A673 (cell line): ENCODE results near the gene CRIP3. TPM values are rescaled to one million over a fixed set of nuclear protein-coding genes. Genes with fewer than 3 reads are reported as not detected.
A peak's percentile ranks its signal among the peaks of the same experiment; 100 is the strongest.
"Not testable (repeated sequence)": the region's sequence is repeated elsewhere in the genome, so short reads cannot be mapped to it uniquely, and the experiment has no call there.

Experiments
- Bru-seq: library from RNA; stranded (reverse); fragments of 400-500 nt; gene quantifications from one replicate; lab custom pipeline; 2021; lab: Mats Ljungman, UMichigan
- BruChase-seq, 2 experiments: library from RNA; stranded (reverse); fragments of 400-500 nt; gene quantifications; one replicate each; lab custom pipeline; 2021; lab: Mats Ljungman, UMichigan
- BruUV-seq: library from RNA; stranded (reverse); fragments of 400-500 nt; replicated peaks from 2 replicates; lab custom pipeline; 2021; lab: Mats Ljungman, UMichigan
- CTCF ChIA-PET: fragments of 300-600 bp; sonication (Branson Sonifier 250); formaldehyde crosslinking; loops from one replicate; lab custom pipeline; 2022; ENCODE audit warnings: antibody characterized with exemption; lab: Charles Lee
- POLR2A ChIA-PET: fragments of 300-600 bp; sonication (Branson Sonifier 250); formaldehyde crosslinking; loops from one replicate; lab custom pipeline; 2022; ENCODE audit warnings: antibody characterized with exemption; ENCODE audit not compliant: low non-redundant PET; lab: Charles Lee
- DNase-seq: peaks from one replicate; pipeline ENCODE4 v3.0.0-alpha.2; 2015; ENCODE audit warnings: low spot score
- H3K27ac ChIP-seq: fragments of 200-600 bp; sonication (generic); 2 replicates; pipeline ENCODE4 v1.5.1; 2016; ENCODE audit warnings: mixed run types, low read depth, mild to moderate bottlenecking, mixed read lengths, antibody characterized with exemption, low read length; ENCODE audit not compliant: poor library complexity, severe bottlenecking
- H3K27me3 ChIP-seq: fragments of 200-600 bp; sonication (generic); replicated peaks from 2 replicates; pipeline ENCODE4 v1.6.1; 2017; ENCODE audit warnings: mixed run types, low read depth, mild to moderate bottlenecking, mixed read lengths, antibody characterized with exemption, low read length; ENCODE audit not compliant: insufficient read depth, poor library complexity
- H3K36me3 ChIP-seq: fragments of 200-600 bp; sonication (generic); 2 replicates; pipeline ENCODE4 v1.6.1; 2016; ENCODE audit warnings: mixed run types, mild to moderate bottlenecking, mixed read lengths, antibody characterized with exemption, low read length; ENCODE audit not compliant: insufficient read depth, poor library complexity, severe bottlenecking
- H3K4me1 ChIP-seq: fragments of 200-600 bp; sonication (generic); 2 replicates; pipeline ENCODE4 v1.6.1; 2017; ENCODE audit warnings: mixed run types, mild to moderate bottlenecking, mixed read lengths, antibody characterized with exemption, low read length; ENCODE audit not compliant: insufficient read depth, poor library complexity, severe bottlenecking
- H3K4me3 ChIP-seq: fragments of 200-600 bp; sonication (generic); 2 replicates; pipeline ENCODE4 v1.5.1; 2016; ENCODE audit warnings: low read depth, mixed run types, mild to moderate bottlenecking, mixed read lengths, low read length; ENCODE audit not compliant: poor library complexity, severe bottlenecking
- H3K9me3 ChIP-seq: fragments of 200-600 bp; sonication (generic); 2 replicates; pipeline ENCODE4 v1.6.1; 2016; ENCODE audit warnings: mixed run types, low read depth, mild to moderate bottlenecking, mixed read lengths, antibody characterized with exemption, low read length; ENCODE audit not compliant: poor library complexity, severe bottlenecking
- EZH2 ChIP-seq: fragments of 200-600 bp; sonication (generic); IDR thresholded peaks from 2 replicates; pipeline ENCODE4 v1.6.1; 2017; ENCODE audit warnings: borderline replicate concordance, low read depth, mild to moderate bottlenecking, mixed read lengths, antibody characterized with exemption, low read length; ENCODE audit not compliant: poor library complexity, severe bottlenecking
- intact Hi-C: fragments of 100-400 bp; cut with micrococcal nuclease; formaldehyde crosslinking; loops from one replicate; pipeline ENCODE4 v1.10.0; 2022; ENCODE audit not compliant: unreplicated experiment
- long read RNA-seq: library from polyadenylated mRNA; stranded (forward); transcript quantifications from one replicate; pipeline ENCODE4 v2.0.0, GENCODE V29; 2022
- total RNA-seq: library from RNA; stranded (reverse); gene quantifications from 2 replicates; pipeline ENCODE4 v1.2.3, GENCODE V29; 2021
- TF ChIP-seq, protein P1 (sequence below): fragments of 300-800, 200-600 bp; sonication (generic); conservative IDR thresholded peaks from 2 replicates; pipeline ENCODE4 v1.5.1; 2017; ENCODE audit warnings: low read depth, mild to moderate bottlenecking, antibody characterized with exemption, low read length, moderate library complexity, mixed read lengths

The CRIP3 gene, protein sequence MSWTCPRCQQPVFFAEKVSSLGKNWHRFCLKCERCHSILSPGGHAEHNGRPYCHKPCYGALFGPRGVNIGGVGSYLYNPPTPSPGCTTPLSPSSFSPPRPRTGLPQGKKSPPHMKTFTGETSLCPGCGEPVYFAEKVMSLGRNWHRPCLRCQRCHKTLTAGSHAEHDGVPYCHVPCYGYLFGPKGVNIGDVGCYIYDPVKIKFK
- total RNA-seq = 2.4 TPM in 2 replicates
- percentile 31 among the genes with signal in this experiment for Bru-seq, nascent RNA
- BruChase-seq, experiment 1, labeled RNA remaining after a 2-hour chase = percentile 34 among the genes with signal in this experiment
- percentile 23 among the genes with signal in this experiment for BruChase-seq, experiment 2, labeled RNA remaining after a 6-hour chase
- long read RNA-seq, partial matches to known transcripts = 1 of 4 reads
- long read RNA-seq, other reads (novel, unspliced or antisense) = 1 of 4 reads

- H3K27me3 ChIP-seq = no peaks in the 10 kb centered on the region
- peak within 1 kb of the TSS; percentile 50 for H3K4me3 ChIP-seq
- no peaks in the 10 kb centered on the region for H3K9me3 ChIP-seq
- H3K27ac ChIP-seq = no peak within 1 kb of the TSS
- POLR2A ChIA-PET = no interaction called here
- H3K4me1 ChIP-seq = no peaks in the 10 kb centered on the region
- no peak for TF ChIP-seq EZH2
- TF ChIP-seq, protein P1, sequence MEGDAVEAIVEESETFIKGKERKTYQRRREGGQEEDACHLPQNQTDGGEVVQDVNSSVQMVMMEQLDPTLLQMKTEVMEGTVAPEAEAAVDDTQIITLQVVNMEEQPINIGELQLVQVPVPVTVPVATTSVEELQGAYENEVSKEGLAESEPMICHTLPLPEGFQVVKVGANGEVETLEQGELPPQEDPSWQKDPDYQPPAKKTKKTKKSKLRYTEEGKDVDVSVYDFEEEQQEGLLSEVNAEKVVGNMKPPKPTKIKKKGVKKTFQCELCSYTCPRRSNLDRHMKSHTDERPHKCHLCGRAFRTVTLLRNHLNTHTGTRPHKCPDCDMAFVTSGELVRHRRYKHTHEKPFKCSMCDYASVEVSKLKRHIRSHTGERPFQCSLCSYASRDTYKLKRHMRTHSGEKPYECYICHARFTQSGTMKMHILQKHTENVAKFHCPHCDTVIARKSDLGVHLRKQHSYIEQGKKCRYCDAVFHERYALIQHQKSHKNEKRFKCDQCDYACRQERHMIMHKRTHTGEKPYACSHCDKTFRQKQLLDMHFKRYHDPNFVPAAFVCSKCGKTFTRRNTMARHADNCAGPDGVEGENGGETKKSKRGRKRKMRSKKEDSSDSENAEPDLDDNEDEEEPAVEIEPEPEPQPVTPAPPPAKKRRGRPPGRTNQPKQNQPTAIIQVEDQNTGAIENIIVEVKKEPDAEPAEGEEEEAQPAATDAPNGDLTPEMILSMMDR = no peak
- DNase-seq = peak; percentile 56
- CTCF ChIA-PET = interaction anchor here (0.5 kb wide), 1 partner anchor 13 kb away, joined by 4 read pairs; no protein-coding TSS in a partner anchor
- H3K36me3 ChIP-seq = no peaks in the 10 kb centered on the region
- no TSS peak for BruUV-seq
- intact Hi-C loops = no loop called here
Measured at GRCh38 chr6:43308101-43308989, at the start of gene CRIP3. Gene CRIP3, minus strand, starts transcription at chr6:43308826. Its CDS starts 34 bp downstream, at chr6:43308792.

DNA sequence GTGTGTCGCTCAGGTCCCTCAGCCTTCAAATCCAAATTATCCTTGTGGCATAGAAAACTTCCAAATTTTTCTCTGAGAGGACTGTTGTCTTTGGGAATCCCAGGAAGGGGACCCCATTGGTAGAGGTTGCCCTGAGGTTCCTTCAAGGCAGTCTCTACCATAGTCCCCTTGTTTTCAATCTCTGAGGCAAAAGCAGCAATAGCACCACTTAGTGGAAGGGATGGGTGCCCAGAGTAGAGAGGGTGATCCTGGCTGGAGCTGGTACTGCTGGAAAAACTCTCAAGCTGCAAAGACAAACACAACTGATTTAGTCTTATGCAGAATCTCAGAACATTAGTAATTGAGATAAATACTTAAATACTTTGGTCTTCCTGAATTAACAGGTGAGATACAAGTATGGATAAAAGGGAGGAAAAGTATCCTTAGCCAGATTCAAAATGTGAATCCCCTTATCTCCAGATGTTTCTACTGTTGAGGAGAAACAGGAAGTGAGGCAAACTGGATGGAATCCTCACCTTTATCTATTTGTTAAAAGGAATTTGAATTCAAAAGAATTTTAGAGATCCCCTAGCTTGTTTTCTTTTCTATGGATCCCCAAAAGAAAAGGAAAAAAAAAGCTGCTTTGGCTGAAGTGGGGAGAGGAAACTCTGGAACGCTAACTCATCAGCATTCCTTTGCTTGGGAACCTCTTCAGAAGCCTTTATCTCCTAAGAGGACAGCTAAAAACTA is 47.4 kb upstream of the CRIP3 start:
- ChIA-PET POLR2A (no interaction called here), CTCF (no interaction called here)
- Histone ChIP-seq H3K27ac (no peak overlapping the region), H3K36me3 (peaks cover 61% of the 10 kb centered on the region), H3K4me1 (no peaks in the 10 kb centered on the region), H3K9me3 (no peaks in the 10 kb centered on the region), H3K4me3 (no peak overlapping the region), H3K27me3 (no peaks in the 10 kb centered on the region)
- TF ChIP-seq, protein P1 = peak; percentile 41
- TF ChIP-seq EZH2 = no peak
- BruUV-seq = no TSS peak
- peak; percentile 26 for DNase-seq
- intact Hi-C loops = no loop called here

- POLR2A ChIA-PET, H3K4me1 ChIP-seq, BruUV-seq, H3K27ac ChIP-seq, intact Hi-C loops, DNase-seq, CTCF ChIA-PET, H3K9me3 ChIP-seq, H3K4me3 ChIP-seq, H3K27me3 ChIP-seq: not testable (repeated sequence)
- H3K36me3 ChIP-seq = peaks cover 59% of the 10 kb centered on the region
Measured at GRCh38 chr6:43351951-43352350, 43.3 kb upstream of the CRIP3 start.
